HG03558 (cell line): ENCODE data around the gene DHRSX.
"Not testable (repeated sequence)": the region's sequence is repeated elsewhere in the genome, so short reads cannot be mapped to it uniquely, and the experiment has no call there.

ENCODE experiments used
- ATAC-seq: cut with Tn5 transposase; IDR thresholded peaks from one replicate; pipeline ENCODE4 v1.9.1; 2021; ENCODE audit warnings: moderate number of reproducible peaks; ENCODE audit not compliant: unreplicated experiment; ENCODE audit errors: extremely low read depth

The DHRSX gene

GRCh38 chrX:2242326-2242725, 258.4 kb downstream of the DHRSX start:
- no peak for ATAC-seq

- ATAC-seq: not testable (repeated sequence)
Measured at GRCh38 chrX:2241496-2241895, 259.3 kb downstream of the DHRSX start.

- ATAC-seq: not testable (repeated sequence)
Measured at GRCh38 chrX:2240761-2241160, 260.0 kb downstream of the DHRSX start.

- ATAC-seq: no peak
Measured at GRCh38 chrX:2237976-2238375, 262.8 kb downstream of the DHRSX start.

- no peak for ATAC-seq
Measured at GRCh38 chrX:2231570-2232192, 269.1 kb downstream of the DHRSX start.

GRCh38 chrX:2230457-2230856, 270.3 kb downstream of the DHRSX start:
- ATAC-seq: no peak

GRCh38 chrX:2228536-2228935, 272.2 kb downstream of the DHRSX start:
- ATAC-seq: no peak

- ATAC-seq: no peak
Measured at GRCh38 chrX:2226906-2227656, 273.7 kb downstream of the DHRSX start.

GRCh38 chrX:2226182-2226581, 274.6 kb downstream of the DHRSX start:
- no peak for ATAC-seq

- no peak for ATAC-seq
Measured at GRCh38 chrX:2224597-2225235, 276.1 kb downstream of the DHRSX start.

- ATAC-seq: no peak
Measured at GRCh38 chrX:2224161-2224560, 276.6 kb downstream of the DHRSX start.

- no peak for ATAC-seq
Measured at GRCh38 chrX:2220829-2221567, 279.8 kb downstream of the DHRSX start.

GRCh38 chrX:2220296-2220695, 280.5 kb downstream of the DHRSX start:
- no peak for ATAC-seq

- not testable (repeated sequence) for ATAC-seq
Measured at GRCh38 chrX:2214138-2214823, 286.5 kb downstream of the DHRSX start.

- ATAC-seq: not testable (repeated sequence)
Measured at GRCh38 chrX:2211667-2212066, 289.1 kb downstream of the DHRSX start.

- ATAC-seq: no peak
Measured at GRCh38 chrX:2193273-2193592, 307.5 kb downstream of the DHRSX start.

GRCh38 chrX:2192584-2193272, 308.0 kb downstream of the DHRSX start:
- ATAC-seq: no peak

- ATAC-seq: no peak
Measured at GRCh38 chrX:2188840-2189239, 311.9 kb downstream of the DHRSX start.

GRCh38 chrX:2188330-2188792, 312.4 kb downstream of the DHRSX start:
- ATAC-seq: no peak
